Stimulated activated CD8-positive, alpha-beta memory T cell treated with anti-CD3 and anti-CD28 coated beads, Interleukin-12 subunit alpha, Interleukin-12 subunit beta, amount 100 ng/mL, for 24 hours (primary cell): Measurements from ENCODE around the gene STOML1.

Experiments
- DNase-seq: peaks from one replicate; pipeline ENCODE4 v3.0.0-alpha.2; 2020; ENCODE audit errors: extremely low read depth

Gene STOML1

DNA sequence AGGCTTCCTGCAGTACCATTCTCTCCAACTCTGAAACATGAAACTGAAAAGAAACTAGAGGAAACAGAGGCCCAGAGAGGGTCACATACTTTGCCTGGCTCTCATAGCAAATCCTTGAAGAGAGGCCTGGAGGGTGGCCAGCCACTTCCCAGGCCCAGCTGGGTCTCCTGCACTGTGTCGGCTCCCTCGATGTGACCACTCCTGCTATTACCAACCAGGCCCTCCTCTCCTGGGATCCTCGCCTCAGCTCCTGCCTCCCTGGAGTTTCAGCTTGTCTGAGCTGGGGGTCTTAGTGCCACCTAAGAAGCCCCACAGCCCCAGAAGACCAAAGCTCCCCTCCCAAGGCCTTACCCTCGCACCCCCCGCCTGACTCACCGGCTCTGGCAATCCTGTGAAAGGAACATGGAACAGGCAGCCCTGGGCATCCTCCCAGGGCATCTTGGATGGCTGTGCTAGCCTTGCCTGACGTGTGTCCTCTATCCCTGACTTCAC, 61.3 kb downstream of the STOML1 start:
- no peak for DNase-seq

GRCh38 chr15:73930371-73930770, 61.7 kb downstream of the STOML1 start:
- DNase-seq, result no peak

- no peak for DNase-seq
Observed at GRCh38 chr15:73928971-73929627, 63.0 kb downstream of the STOML1 start.
